CD4-positive, alpha-beta T cell treated with Interleukin-17A for 4 hours (primary cell): ENCODE data around the gene EIF1AX.
A peak's percentile ranks its signal among the peaks of the same experiment; 100 is the strongest.
"Not testable (repeated sequence)": the region's sequence is repeated elsewhere in the genome, so short reads cannot be mapped to it uniquely, and the experiment has no call there.

ENCODE experiments used
- DNase-seq: peaks from one replicate; pipeline ENCODE4 v3.0.0-alpha.2; 2020; ENCODE audit warnings: mixed read lengths

EIF1AX gene, protein sequence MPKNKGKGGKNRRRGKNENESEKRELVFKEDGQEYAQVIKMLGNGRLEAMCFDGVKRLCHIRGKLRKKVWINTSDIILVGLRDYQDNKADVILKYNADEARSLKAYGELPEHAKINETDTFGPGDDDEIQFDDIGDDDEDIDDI

DNA sequence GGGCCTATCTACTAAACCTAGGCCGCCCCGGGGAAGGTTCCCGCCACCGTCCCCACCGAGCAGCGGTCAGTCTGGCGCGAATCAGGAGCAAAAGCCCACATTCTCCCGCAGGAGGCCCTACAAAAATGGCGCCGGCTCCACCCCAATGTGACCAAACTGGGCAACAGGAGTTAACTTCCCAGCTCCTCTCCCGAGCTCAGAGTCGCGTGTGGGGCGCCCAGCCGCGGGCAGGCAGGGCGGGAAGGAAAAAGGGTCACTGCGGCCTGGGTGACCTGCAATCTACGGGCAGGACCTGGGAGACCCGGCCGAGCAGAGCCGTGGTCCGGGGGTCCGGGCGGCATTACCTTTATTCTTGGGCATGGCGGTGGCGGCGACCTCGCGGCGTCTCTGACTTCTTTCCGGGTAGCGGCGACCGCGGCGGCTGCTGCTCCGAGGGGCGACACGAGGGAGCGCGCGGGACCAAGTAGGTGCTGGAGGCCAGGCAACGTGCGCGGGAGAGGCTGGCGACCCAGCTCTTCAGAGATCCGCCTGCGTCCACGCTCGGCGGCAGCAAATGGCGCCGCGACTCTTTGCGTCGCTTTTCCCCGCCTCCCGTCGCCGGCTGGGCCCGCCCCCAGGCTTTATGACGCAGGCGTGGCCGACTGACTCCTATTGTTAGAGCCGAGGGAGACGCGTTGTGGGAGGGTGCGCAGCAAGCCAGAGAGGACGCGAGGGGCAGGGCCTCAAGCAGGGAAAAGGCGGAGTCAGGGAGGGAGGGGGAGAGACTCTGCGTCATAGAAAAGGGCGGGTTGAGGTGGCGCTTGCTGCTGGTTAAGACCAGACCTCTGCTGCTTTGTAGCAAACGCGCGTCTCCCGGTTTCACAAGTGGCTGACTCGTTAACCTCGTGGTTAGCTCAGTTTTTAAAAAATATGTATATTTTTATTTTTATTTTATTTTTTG is at the start of gene EIF1AX:
Gene EIF1AX, minus strand, starts transcription at position 558 of the 940 bp plus-strand sequence. Its CDS starts 198 bp downstream, at position 360.
- peak; percentile 99 for DNase-seq

DNA sequence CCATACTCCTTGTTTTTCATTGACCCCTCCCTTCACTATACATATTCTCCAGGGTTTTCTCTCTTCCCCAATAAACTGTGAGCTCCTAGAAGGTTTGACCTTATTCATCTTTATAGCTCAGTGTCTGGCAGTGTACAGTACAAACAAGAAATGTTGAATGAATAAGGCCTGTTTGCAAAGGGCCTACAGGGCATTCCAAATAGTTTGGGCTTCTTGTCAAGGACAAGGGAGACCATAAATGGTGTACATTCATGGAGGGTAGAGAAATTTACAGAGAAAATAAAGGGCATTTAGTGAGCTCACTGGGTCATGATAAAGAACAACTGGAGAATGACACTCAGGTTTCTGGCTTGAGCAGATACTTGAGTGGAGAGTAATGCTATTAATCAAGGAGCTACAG is 47.5 kb upstream of the EIF1AX start:
- DNase-seq, result no peak

DNA sequence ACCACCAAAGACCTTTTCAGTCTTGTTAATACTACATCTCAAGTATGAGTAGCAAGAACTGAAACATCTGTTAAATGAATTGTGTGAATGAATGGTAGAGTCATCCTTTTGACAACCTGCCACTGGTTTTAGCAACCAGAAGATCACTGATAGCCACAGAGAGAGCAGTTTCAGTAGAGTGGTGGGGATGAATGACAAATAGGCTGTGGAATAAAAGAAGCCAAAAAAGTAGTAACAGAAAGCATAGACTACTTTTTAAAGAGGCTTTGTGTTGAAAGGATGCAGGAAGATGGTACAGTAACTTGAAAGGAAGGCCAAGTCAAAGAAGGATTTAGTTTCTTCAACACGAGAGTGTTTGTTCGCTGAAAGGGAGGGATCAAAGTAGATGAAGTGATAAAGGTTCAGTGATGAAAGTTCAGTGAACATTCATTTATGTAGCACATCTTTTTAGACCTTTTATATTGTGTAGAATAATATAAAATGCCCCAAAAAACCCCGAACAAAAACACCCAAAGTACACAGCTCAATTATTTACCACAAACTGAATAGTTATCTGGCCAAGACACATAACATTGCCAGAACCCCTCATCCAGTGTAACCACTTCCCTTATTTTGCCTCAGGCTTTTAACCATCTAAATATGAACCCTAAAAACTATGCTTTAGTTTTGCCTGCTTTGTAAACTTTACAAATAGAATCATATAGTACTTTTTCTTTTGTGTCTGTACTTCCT is 40.1 kb upstream of the EIF1AX start:
- no peak for DNase-seq

DNA sequence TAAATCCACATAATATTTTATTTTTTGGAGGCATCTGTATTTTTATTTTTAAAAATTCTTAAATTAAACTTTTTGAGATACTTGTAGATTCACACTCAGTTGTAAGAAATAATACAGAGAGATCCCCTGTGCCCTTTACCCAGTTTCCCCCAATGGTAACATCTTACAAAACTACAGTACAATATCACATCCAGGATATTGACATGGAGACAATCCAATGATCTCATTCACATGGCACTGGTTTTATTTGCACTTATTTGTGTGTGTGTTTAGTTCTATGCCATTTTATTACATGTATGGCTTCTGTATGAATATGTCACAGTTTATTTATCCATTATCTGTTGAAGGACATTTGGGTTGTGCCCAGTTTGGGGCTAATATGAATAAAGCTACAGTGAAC is 35.5 kb upstream of the EIF1AX start:
- no peak for DNase-seq

DNA sequence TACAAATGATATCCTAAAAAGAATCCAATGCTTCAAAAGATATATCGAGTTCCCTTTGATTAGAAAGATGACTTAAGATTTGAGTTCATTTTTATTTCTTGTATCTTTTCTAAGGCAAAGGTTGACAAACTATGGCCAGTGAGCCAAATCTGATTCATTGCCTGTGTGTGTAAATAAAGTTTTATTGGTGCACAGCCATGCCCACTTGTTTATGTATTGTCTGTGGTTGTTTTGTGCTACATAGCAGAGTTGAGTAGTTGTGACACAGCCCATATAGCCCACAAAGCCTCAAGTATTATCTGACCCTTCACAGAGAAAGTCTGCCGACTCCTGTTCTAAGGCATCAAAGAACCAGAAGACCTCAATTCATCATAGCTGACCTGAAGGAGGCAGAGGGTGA is 32.2 kb upstream of the EIF1AX start:
- no peak for DNase-seq

DNA sequence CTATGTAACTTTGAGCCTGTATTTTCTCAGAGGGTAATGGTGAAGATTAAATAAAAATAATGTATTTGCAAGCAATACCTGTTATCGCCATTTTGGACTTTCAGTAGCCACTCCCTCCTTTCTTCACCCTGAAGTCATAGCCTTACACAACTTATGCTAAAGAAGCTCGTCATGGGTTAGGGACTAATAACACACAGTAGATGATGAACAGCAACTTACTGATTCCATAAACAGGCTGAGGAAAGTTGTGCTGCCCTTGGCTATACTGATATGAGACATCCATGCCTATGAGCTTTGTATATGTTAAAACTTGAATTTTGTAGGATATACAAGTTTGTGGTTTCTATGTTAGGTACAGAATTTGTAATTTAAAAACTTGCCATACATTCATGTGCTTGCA is 31.7 kb upstream of the EIF1AX start:
- DNase-seq, result no peak

DNA sequence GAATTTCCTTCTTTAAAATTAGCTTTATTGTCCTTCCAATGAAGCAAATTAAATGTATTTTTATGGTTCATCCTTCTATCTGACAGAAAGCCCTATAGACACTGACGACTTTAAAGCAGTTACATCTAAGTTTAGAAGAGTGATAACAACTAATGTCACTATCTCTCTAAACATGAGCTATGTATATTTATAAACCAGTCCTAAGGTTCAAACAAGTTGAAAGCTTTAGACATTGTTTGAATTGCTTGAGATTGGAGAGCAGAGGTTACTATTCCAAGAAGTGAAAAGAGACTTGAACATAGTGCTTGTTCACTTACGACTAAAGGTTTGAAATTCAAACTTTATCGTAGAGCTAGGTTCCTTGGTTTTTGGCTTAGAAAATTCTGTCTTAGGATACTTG is 30.2 kb upstream of the EIF1AX start:
- DNase-seq, result no peak

DNA sequence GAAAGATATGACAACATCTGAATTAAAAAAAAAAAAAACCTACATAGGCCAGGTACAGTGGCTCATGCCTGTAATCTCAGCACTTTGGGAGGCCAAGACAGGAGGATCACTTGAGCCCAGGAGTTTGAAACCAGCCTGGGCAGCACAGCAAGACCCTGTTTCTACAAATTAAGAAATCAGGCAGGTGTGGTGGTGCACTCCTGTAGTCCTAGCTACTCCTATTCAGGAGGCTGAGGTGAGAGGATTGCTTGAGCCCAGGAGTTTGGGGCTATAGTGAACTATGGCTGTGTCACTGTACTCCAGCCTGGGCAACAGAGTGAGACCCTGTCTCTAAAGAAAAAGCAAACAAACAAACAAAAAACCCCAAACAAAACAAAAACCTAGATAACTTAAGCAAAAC is 20.9 kb upstream of the EIF1AX start:
- DNase-seq, result not testable (repeated sequence)

DNA sequence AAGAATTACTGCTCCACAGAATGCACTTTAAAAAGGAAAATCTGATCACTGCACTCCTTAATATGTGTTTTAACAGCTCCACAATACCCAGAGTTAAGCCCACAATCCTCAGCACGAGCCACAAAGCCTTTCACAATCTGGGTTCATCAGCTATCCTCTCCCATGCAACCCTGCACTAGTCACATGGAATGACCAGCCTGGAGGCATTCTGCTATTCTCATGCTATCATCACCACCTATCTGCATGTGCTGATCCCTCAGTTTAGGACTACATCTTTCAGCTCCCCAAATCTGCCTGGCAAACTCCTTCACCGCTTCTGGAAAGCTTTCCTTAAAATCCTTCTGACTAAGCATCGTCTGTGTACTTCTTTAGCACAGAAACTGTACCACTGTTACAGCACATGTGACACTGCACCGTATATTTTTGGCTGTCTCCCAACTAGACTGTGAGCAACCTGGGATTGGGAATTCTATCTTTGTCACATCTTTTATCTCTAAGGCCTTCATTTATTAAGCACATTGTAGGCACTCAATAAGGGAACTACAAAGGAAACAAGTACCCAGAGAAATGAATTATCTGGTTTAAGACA is 18.3 kb upstream of the EIF1AX start:
- no peak for DNase-seq

DNA sequence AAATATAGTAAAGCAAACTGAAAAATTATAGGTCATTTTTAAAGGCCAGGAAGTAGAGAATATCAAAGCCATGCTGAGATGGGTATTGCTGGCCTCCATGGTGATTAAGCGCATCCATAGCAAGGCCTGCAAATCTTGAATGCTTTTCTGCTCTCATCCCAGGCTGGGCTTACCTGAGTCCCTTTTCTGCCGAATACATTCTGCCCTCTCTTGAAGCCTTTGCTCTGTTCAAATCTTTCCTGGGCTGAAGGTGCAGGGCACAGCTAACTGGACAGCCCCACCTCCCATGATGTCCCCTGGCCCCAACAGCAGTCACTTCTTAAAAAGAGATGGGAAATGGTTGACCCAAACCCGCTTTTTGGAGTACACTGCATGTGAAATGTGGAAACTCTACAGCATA is 10.1 kb upstream of the EIF1AX start:
- DNase-seq, result no peak

DNA sequence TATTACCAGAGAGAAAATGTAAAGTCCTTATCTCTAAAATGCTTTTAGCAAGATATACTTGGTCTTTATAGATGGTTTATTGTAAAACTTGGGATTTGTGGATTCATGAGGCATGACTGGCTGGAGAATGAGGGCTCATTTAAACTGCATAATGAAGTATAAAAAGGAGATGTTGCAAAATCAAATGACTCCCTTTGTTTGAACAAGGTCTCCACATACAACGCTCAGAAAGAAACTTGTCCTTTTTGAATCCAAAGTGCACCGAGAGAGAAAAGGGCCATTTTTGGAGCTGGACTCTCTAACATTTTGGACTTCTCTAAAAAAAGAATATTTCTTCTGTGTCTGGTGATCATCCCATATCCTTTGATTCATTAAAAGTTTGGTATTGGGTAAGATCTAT is 7.7 kb upstream of the EIF1AX start:
- DNase-seq, result no peak

DNA sequence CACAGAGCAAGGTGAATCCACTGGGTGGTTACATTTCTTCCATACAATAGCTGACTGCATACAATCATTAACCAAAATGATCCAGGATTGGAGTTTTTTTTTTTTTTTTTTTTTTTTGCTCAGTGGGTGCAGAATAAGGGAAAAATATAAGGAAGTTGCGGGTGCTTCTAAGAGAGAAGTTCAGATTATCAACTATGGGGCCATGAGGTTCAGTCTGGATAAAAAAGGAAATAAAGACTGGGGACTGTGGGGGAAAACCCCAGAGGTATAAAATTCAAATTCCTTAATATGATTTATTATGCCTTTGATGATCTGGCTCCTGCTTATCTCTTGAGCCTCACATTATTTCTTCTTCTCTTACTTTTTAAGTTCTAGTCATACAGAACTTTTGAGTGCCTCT is 5.9 kb upstream of the EIF1AX start:
- DNase-seq, result no peak

DNA sequence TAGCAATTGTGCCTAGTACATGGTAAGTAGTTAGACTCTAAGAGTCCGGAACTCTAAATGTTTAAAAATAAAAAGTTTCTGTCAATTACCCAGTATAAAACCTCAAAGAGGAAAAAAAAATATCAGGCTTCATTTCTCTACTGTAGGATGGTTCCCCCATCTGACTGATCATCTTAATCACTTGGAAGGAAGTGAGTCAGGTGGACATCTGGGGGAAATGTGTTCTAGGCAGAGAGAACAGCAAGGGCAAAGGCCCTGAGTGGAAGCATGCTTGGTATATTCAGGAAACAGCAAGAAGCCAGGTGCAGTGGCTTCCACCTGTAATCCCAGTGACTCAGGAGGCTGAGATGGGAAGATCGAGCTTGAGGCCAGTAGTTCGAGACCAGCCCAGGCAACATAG is 2.9 kb upstream of the EIF1AX start:
- no peak for DNase-seq

DNA sequence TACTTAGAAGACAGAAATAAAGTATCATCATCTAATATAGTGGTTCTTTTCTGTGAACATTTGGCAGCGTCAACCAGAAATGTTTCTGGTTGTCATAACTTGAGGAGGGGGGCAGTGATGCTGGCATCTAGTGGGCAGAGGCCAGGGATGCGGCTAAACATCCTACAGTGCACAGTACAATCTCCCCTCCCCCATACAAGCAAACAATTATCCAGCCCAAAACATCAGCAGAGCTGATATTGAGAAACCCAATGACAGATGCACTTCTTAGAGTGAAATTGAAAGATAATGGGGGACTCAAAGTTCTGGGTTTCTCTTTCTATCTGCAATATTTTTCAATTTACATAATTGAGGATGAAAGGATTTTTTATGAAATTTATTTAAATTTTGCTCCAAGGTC is 1.9 kb upstream of the EIF1AX start:
- no peak for DNase-seq

DNA sequence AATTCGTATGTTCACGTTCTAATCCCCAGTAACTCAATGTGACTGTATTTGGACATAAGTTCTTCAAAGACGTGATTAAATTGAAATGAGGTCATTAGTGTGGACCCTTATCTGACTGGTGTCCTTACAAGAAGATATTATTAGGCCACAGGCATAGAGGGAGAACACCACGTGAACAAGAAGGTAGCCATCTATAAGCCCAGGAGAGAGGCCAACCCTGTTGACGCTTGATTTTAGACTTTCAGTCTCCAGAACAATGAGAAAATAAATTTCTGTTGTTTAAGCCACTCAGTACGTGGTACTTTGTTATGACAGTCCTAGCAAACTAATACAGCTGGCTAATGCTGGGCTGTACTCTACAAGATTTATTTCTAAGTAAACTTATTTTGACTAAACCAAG is 1.5 kb upstream of the EIF1AX start:
- DNase-seq, result no peak

DNA sequence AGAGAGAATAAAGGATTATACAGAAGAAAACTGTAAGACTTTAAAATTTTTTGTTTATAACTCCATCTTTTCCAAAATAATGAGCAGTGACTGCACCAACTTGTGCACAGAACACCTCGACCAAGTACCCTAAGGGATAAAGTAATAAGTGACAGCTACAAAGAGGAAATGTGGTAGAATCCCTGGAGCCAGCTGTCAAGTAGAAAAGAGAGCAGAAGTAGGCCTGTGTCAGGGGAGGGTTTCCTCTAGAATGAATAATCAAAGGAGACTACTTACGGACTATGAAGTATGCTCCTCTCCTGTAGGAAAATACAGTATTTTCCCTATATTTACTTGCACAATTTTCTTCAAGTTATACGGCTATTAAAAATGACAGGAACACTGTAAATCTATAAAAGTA is 1.2 kb downstream of the EIF1AX start:
- no peak for DNase-seq

DNA sequence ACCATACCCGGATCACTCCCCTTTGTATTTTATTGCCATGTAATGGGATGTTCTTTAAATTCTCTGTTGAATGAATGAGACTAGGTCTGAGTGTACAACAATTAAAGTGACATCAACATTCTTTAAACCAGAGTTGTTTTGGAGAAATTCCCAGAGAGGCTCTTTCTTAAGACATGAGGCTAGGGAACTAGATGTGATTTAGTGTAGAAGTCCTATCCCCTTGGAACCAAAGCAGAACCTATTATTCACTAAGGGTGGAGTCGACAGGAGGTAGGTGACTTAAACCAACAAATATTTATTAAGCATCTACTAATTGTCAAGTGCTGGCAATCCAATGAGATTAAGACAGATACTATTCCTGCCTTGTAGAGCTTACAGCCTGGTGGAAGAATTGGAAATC is 1.7 kb downstream of the EIF1AX start:
- no peak for DNase-seq

DNA sequence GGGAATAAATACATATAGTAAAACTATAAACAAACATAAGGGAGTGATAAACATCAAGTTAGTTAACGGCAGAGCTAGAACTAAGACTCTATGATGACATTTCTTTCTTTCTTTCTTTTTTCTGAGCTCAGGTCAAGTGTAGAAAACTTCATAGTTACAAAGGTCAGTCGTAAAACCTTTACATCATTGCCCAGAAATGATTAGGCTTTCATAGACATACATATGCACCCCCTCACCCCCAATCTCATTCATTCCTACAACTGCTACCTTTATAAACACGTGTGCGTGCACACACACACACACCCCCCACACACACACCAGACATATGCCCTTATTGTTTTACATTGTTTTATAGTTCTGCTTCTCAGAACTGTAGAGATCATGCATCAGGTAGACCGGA is 5.7 kb downstream of the EIF1AX start:
- no peak for DNase-seq

DNA sequence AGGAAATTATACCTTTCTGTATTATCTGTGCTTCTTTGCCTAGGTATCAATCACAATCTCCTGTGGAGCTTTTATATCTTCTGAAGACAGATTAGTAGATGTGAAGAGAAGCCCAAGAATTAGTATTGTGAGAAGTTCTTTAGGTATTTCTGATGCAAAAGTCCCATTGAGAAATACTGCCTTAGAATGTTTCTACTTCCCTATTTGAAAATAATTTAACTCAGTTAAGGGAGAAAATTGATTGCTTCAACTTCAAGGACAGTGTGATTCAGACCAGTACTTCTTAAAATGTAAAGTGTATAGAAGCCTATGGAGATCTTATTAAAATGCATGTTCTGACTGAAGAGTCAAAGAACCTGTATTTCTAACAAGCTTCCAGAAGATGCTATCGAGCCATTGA is 9.0 kb downstream of the EIF1AX start:
- no peak for DNase-seq

DNA sequence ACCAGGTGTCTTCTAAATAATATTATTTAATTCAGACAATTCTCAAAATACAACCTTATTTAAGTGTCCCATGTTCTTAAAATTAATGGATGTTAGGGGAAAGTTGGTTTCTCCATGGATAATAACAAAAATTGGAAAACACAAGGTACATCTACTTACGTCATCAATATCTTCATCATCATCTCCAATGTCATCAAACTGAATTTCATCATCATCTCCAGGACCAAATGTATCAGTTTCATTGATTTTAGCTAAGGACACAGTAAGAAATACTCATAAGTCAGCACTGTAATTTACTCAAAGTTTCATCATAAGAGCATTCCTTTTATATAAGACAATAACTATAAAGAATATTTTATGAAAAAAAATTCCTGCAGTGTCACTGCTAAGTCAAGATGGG is 11.3 kb downstream of the EIF1AX start:
- DNase-seq, result no peak

DNA sequence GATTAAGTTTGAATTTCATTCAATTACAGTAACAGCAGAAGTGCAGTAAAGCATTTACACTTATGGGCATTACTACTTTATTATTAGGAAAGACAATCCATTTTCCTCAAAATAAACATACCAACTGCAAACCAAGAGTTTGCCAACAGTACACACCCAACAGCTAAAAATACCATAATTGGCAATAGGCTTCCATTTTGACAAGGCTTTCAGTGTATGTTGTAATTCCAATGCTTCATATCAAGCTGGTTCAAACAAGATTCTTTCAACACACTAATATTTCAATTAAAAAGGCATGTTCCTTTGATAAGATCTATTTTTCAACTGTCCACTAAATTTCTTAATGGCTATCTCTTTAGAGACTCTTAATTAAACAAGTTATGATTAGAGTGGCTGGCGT is 12.1 kb downstream of the EIF1AX start:
- no peak for DNase-seq

DNA sequence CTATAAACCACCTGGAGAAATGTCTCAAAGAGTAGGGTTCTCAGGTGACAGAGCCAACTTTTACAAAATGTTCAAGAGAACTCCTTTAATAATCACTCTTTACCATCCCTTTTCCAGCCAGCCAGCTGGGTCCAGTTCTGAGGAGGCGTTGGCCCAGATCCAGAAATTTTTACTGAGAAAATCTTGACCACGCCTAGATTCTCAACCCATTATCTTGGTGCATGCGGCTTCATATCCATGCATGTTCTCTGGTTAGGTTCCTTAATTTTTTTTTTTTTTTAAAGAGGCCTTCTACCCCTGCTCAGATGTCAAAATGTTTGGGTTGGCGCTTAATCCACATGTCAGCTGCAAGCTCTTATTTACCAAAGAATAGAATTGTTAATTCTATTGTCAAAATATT is 13.0 kb downstream of the EIF1AX start:
- DNase-seq, result no peak

DNA sequence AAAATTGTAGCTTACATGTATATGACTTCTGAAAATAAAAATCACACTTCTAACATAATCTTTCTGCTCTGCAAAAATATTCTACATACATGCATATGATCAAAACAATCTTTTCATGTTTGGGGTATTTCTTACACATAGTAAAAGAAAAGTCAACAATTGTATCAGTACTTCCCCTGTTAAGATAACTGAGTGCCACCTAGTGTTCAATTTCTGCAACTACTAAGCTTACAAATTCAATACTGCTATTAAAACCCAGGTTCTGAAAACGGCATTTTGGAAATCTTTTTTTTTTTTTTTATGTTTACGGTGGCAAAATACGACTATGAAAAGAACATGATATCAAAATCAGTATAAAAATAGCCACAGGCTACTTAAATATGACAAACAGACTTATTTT is 14.2 kb downstream of the EIF1AX start:
- DNase-seq, result not testable (repeated sequence)

DNA sequence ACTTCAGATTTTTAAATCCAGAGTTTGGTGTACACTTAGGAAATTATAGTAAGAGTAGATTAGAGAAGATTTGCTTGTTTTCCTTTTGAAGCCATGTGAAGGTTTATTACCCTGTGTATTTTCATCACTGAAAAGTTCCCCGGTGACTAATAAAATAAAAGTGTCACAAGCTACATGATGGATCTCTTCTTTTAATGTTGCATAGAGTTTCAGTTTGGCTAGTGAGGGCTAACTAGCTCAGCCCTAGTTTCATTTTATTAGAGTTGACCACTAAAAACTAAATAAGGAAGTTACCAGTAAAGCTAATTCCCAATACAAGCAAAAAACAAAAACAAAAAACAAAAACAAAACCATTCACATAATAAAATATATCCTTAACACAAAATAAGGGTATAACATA is 14.8 kb downstream of the EIF1AX start:
- DNase-seq, result not testable (repeated sequence)
